OCI-LY7 (cell line): ENCODE data around the gene SCAMP5.

Experiments
- CTCF ChIP-seq: fragments of 200-600 bp; sonication (generic); conservative IDR thresholded peaks from 2 replicates; pipeline ENCODE4 v1.5.1; 2014; ENCODE audit warnings: mild to moderate bottlenecking, antibody characterized with exemption, low read length, moderate library complexity, mixed read lengths
- EZH2phosphoT487 ChIP-seq: fragments of 200-600 bp; sonication (generic); IDR thresholded peaks from 2 replicates; pipeline ENCODE4 v1.6.1; 2018; ENCODE audit warnings: low read depth, borderline replicate concordance, mild to moderate bottlenecking, mixed run types, antibody characterized with exemption, low read length, moderate library complexity, mixed read lengths

- TF ChIP-seq CTCF (no peak), EZH2phosphoT487 (no peak)
Measured at GRCh38 chr15:75034615-75035014, 39.3 kb downstream of the SCAMP5 start.
